Measurements from ENCODE around the gene TBX10.

Gene TBX10

DNA sequence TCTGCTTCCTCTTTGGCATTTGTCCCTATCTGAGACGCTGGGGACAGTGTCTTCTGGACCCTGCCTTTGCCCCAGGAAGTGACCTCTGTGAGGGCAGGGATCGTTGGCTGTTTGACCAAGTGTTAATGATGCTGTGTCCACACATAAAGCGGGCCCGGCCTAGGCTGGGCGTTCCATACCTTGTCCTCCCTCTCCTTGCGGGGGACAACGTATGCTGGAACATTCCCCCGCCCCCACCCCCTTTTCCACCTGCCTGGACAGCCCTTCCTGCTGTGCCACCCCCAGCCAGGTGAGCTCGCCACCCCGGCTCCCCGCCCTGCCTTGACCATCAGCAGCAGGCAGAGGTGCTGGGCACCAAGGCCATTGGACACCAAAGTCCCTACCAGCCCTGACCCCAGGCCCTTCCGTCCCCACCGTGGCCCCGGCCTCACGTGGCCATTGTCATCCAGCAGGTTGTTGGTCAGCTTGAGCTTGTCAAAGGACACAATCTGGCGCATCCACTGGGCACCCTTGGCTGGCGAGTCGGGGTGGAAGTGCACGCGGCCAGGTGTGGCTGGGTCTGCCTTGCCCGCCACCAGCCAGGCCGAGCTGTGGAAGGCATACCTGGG, 5.7 kb downstream of the TBX10 start:
- TF ChIP-seq, protein P1, sequence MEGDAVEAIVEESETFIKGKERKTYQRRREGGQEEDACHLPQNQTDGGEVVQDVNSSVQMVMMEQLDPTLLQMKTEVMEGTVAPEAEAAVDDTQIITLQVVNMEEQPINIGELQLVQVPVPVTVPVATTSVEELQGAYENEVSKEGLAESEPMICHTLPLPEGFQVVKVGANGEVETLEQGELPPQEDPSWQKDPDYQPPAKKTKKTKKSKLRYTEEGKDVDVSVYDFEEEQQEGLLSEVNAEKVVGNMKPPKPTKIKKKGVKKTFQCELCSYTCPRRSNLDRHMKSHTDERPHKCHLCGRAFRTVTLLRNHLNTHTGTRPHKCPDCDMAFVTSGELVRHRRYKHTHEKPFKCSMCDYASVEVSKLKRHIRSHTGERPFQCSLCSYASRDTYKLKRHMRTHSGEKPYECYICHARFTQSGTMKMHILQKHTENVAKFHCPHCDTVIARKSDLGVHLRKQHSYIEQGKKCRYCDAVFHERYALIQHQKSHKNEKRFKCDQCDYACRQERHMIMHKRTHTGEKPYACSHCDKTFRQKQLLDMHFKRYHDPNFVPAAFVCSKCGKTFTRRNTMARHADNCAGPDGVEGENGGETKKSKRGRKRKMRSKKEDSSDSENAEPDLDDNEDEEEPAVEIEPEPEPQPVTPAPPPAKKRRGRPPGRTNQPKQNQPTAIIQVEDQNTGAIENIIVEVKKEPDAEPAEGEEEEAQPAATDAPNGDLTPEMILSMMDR (IDR thresholded peaks at IDR 0.05; ENCODE audit: insufficient read depth, low read length, poor library complexity, severe bottlenecking) = no peak
- no peak for TF ChIP-seq EZH2phosphoT487 (conservative IDR thresholded peaks at IDR 0.05; ENCODE audit: low read length)
- Histone ChIP-seq H3K79me2 (ENCODE audit: insufficient read depth, low read length) (no peaks in the 10 kb centered on the region), H3K9ac (ENCODE audit: low read length) (no peak overlapping the region), H4K20me1 (ENCODE audit: low read depth, low read length) (no peaks in the 10 kb centered on the region), H3K27ac (ENCODE audit: low read depth, low read length) (no peak overlapping the region), H3K36me3 (ENCODE audit: low read length) (no peaks in the 10 kb centered on the region), H3K9me2 (replicated peaks; ENCODE audit: insufficient read depth, low read length) (no peaks in the 10 kb centered on the region), H2AFZ (ENCODE audit: low read depth, low read length, severe bottlenecking) (no peak overlapping the region), H3K4me3 (ENCODE audit: insufficient read depth, low read length, poor library complexity, severe bottlenecking) (no peak overlapping the region), H3F3A (ENCODE audit: insufficient read depth) (peaks cover 7% of the 10 kb centered on the region; the same call in 1 of the 2 replicates), H3K4me2 (ENCODE audit: low read depth, low read length, poor library complexity, severe bottlenecking) (no peak overlapping the region), H3K9me3 (ENCODE audit: insufficient read depth, low read length) (no peaks in the 10 kb centered on the region), H3K27me3 (ENCODE audit: low read length) (no peaks in the 10 kb centered on the region)

DNA sequence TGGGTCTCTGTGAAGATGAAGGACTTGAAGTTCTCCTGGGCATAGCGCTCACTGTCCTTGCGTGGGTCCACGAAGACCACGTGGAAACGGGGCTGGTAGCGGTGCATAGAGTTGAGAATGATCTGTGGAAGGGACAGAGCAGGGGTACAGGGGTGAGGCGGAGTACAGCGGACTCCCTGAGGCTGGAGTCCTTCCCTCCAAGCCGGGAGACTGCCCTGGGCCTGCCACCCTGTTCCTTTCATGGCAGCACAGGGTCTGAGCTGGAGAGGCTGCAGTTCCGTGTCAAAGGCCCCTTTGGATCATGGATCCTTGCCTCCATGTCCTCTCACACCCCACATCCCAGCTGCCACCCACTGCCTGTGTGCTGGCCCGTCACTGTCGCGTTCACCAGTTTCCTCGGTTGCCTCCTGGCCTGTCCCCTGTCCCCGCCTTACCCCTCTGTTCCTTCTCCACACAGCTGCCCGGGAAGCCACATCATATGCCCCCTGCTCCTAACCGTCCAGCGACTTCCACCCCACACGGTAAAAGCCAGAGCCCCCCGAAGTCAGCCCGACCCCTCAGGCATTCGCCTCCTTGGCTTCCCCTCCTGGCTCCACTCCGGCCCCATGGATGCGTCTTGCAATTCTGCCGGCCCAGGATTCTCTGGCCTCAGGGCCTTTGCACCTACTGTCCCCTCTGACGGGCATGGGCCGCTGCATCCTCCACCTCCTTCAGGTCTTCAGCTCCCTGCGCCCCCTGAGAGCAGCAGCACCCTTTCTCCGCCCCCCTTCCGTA, 6.4 kb downstream of the TBX10 start:
- Histone ChIP-seq H3K9ac (ENCODE audit: low read length) (no peak overlapping the region), H3K4me3 (ENCODE audit: insufficient read depth, low read length, poor library complexity, severe bottlenecking) (no peak overlapping the region)

DNA sequence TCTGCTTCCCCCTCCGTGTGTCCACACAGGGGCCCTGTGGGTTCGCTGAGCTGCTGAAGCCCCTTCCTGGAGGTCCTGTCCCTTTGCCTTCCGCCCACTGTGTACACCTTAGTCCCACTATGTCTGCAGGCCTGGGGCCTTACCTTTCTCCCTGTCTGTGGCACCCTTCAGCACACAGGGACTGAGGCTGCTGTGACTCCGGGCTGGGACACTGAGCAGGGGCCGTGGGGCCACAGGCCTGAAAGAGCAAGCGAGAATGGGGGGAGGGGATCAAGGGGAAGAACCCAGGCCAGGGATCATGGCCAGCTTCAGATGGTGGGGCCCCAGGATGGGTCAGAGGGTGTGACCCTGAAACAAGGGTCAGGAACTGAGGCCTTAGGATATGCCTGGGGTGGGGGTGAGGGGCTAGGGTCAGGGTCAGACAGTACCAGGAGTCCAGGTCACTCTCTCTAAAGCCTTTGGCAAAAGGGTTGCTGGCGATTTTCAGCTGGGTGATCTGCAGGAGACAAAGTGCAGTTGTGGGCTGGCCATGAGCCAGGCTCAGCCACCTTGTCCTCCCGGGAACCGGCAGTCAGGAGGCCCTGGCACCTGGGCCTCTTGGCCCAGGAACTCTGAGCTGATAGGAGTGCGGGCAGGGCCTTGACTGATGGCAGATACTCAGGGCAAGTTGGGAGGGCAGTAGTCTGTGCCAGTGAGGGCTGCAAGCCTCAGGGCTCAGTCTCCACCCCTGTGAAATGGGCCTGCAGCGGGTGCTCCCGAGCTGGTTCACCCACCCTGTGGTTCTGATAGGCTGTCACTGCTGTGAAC, 7.2 kb downstream of the TBX10 start:
- H3K36me3 ChIP-seq (ENCODE audit: low read length) = no peaks in the 10 kb centered on the region
- no peak overlapping the region for H3K27ac ChIP-seq (ENCODE audit: low read depth, low read length)
- no peaks in the 10 kb centered on the region for H3K9me3 ChIP-seq (ENCODE audit: insufficient read depth, low read length)
- H3K79me2 ChIP-seq (ENCODE audit: insufficient read depth, low read length) = no peaks in the 10 kb centered on the region
- no peaks in the 10 kb centered on the region for H3K27me3 ChIP-seq (ENCODE audit: low read length)
- peaks cover 7% of the 10 kb centered on the region; the same call in 1 of the 2 replicates for H3F3A ChIP-seq (ENCODE audit: insufficient read depth)
- no peak for TF ChIP-seq EZH2phosphoT487 (conservative IDR thresholded peaks at IDR 0.05; ENCODE audit: low read length)
- TF ChIP-seq, protein P1 (IDR thresholded peaks at IDR 0.05; ENCODE audit: insufficient read depth, low read length, poor library complexity, severe bottlenecking) = no peak
- H2AFZ ChIP-seq (ENCODE audit: low read depth, low read length, severe bottlenecking) = no peak overlapping the region
- no peak overlapping the region for H3K4me2 ChIP-seq (ENCODE audit: low read depth, low read length, poor library complexity, severe bottlenecking)
- H3K9ac ChIP-seq (ENCODE audit: low read length) = no peak overlapping the region
- H3K4me3 ChIP-seq (ENCODE audit: insufficient read depth, low read length, poor library complexity, severe bottlenecking) = no peak overlapping the region
- no peaks in the 10 kb centered on the region for H3K9me2 ChIP-seq (replicated peaks; ENCODE audit: insufficient read depth, low read length)
- no peaks in the 10 kb centered on the region for H4K20me1 ChIP-seq (ENCODE audit: low read depth, low read length)

More for the DNA sequence above, 6.4 kb downstream of the TBX10 start:
- H3K9me2 ChIP-seq (replicated peaks; ENCODE audit: insufficient read depth, low read length) = no peaks in the 10 kb centered on the region
- H3F3A ChIP-seq (ENCODE audit: insufficient read depth) = peaks cover 7% of the 10 kb centered on the region; the same call in 1 of the 2 replicates
- H3K4me2 ChIP-seq (ENCODE audit: low read depth, low read length, poor library complexity, severe bottlenecking) = no peak overlapping the region
- H4K20me1 ChIP-seq (ENCODE audit: low read depth, low read length) = no peaks in the 10 kb centered on the region
- H3K27me3 ChIP-seq (ENCODE audit: low read length) = no peaks in the 10 kb centered on the region
- no peak overlapping the region for H3K27ac ChIP-seq (ENCODE audit: low read depth, low read length)
- TF ChIP-seq EZH2phosphoT487 (conservative IDR thresholded peaks at IDR 0.05; ENCODE audit: low read length) = no peak
- TF ChIP-seq, protein P1 (IDR thresholded peaks at IDR 0.05; ENCODE audit: insufficient read depth, low read length, poor library complexity, severe bottlenecking) = no peak
- no peaks in the 10 kb centered on the region for H3K79me2 ChIP-seq (ENCODE audit: insufficient read depth, low read length)
- no peak overlapping the region for H2AFZ ChIP-seq (ENCODE audit: low read depth, low read length, severe bottlenecking)
- no peaks in the 10 kb centered on the region for H3K9me3 ChIP-seq (ENCODE audit: insufficient read depth, low read length)
- H3K36me3 ChIP-seq (ENCODE audit: low read length) = no peaks in the 10 kb centered on the region
